NT2/D1 (cell line): ENCODE measurements around the gene AFF1.
A peak's percentile ranks its signal among the peaks of the same experiment; 100 is the strongest.

ENCODE experiments used
- DNase-seq: peaks from one replicate; pipeline ENCODE4 v3.0.0-alpha.2; 2011; ENCODE audit warnings: low read depth, low spot score
- H3K27me3 ChIP-seq: 2 replicates; pipeline ENCODE4 v1.6.0; 2011; ENCODE audit warnings: mild to moderate bottlenecking; ENCODE audit not compliant: insufficient read length, insufficient read depth
- H3K36me3 ChIP-seq: 2 replicates; pipeline ENCODE4 v1.6.1; 2011; ENCODE audit warnings: mild to moderate bottlenecking, low read length, mixed read lengths; ENCODE audit not compliant: insufficient read depth, insufficient read length
- H3K4me1 ChIP-seq: 2 replicates; pipeline ENCODE4 v1.5.1; 2011; ENCODE audit not compliant: insufficient read depth, insufficient read length
- H3K4me3 ChIP-seq: 2 replicates; pipeline ENCODE4 v1.5.1; 2011; ENCODE audit warnings: low read depth; ENCODE audit not compliant: insufficient read length
- H3K9ac ChIP-seq: 2 replicates; pipeline ENCODE4 v1.6.0; 2011; ENCODE audit warnings: low read depth; ENCODE audit not compliant: insufficient read length
- H3K9me3 ChIP-seq: 2 replicates; pipeline ENCODE4 v1.5.1; 2011; ENCODE audit warnings: mild to moderate bottlenecking, low read length; ENCODE audit not compliant: insufficient read depth
- SUZ12 ChIP-seq: IDR thresholded peaks from 2 replicates; pipeline ENCODE4 v1.6.1; 2011; ENCODE audit not compliant: insufficient read length, insufficient read depth; ENCODE audit errors: extremely low read depth
- YY1 ChIP-seq: IDR thresholded peaks from 2 replicates; pipeline ENCODE4 v1.6.1; 2011; ENCODE audit not compliant: insufficient read length, insufficient read depth
- ZNF274 ChIP-seq: IDR thresholded peaks from 2 replicates; pipeline ENCODE4 v1.6.1; 2011; ENCODE audit warnings: mild to moderate bottlenecking, low read depth, low read length

AFF1 gene

GRCh38 chr4:86960557-86960961 lies 25.7 kb downstream of the AFF1 start:
- no peaks in the 10 kb centered on the region for H3K27me3 ChIP-seq
- no peak for DNase-seq
- TF ChIP-seq SUZ12, result no peak
- no peak for TF ChIP-seq ZNF274
- no peak for TF ChIP-seq YY1
- H3K9me3 ChIP-seq, result no peaks in the 10 kb centered on the region
- H3K9ac ChIP-seq, result peak overlapping the region; percentile 73
- H3K4me3 ChIP-seq, result no peak overlapping the region
- H3K4me1 ChIP-seq, result no peaks in the 10 kb centered on the region
- H3K36me3 ChIP-seq, result peaks cover 3% of the 10 kb centered on the region

- Histone ChIP-seq H3K4me1 (no peaks in the 10 kb centered on the region), H3K36me3 (peaks cover 3% of the 10 kb centered on the region), H3K9me3 (no peaks in the 10 kb centered on the region), H3K27me3 (no peaks in the 10 kb centered on the region), H3K4me3 (no peak overlapping the region), H3K9ac (peak overlapping the region; percentile 73)
- no peak for TF ChIP-seq YY1
- TF ChIP-seq ZNF274, result no peak
- TF ChIP-seq SUZ12, result no peak
- DNase-seq, result no peak
Measured at GRCh38 chr4:86961116-86961515, 26.3 kb downstream of the AFF1 start.

- H3K36me3 ChIP-seq, result peaks cover 3% of the 10 kb centered on the region
- H3K9ac ChIP-seq, result peak overlapping the region; percentile 47
- no peaks in the 10 kb centered on the region for H3K27me3 ChIP-seq
- no peaks in the 10 kb centered on the region for H3K4me1 ChIP-seq
- TF ChIP-seq SUZ12, result no peak
- no peak for TF ChIP-seq ZNF274
- TF ChIP-seq YY1, result no peak
- H3K9me3 ChIP-seq, result no peaks in the 10 kb centered on the region
- no peak overlapping the region for H3K4me3 ChIP-seq
- DNase-seq, result no peak
Measured at GRCh38 chr4:86961605-86962295, 26.9 kb downstream of the AFF1 start.

- Histone ChIP-seq H3K4me3 (no peak overlapping the region), H3K36me3 (peaks cover 8% of the 10 kb centered on the region), H3K4me1 (no peaks in the 10 kb centered on the region), H3K9ac (no peak overlapping the region), H3K9me3 (no peaks in the 10 kb centered on the region), H3K27me3 (no peaks in the 10 kb centered on the region)
- no peak for DNase-seq
- no peak for TF ChIP-seq YY1
Measured at GRCh38 chr4:86963697-86964096, 28.9 kb downstream of the AFF1 start.

GRCh38 chr4:86965019-86965976 lies 30.5 kb downstream of the AFF1 start:
- no peaks in the 10 kb centered on the region for H3K9me3 ChIP-seq
- no peak overlapping the region for H3K4me3 ChIP-seq
- no peak overlapping the region for H3K9ac ChIP-seq
- no peaks in the 10 kb centered on the region for H3K27me3 ChIP-seq
- H3K4me1 ChIP-seq, result no peaks in the 10 kb centered on the region
- no peak for DNase-seq
- H3K36me3 ChIP-seq, result peaks cover 11% of the 10 kb centered on the region
- TF ChIP-seq SUZ12 (no peak), YY1 (no peak), ZNF274 (no peak)

- Histone ChIP-seq H3K4me3 (no peak overlapping the region), H3K36me3 (peaks cover 7% of the 10 kb centered on the region), H3K27me3 (no peaks in the 10 kb centered on the region), H3K9me3 (no peaks in the 10 kb centered on the region), H3K9ac (no peak overlapping the region), H3K4me1 (no peaks in the 10 kb centered on the region)
- TF ChIP-seq SUZ12, result no peak
- TF ChIP-seq ZNF274, result no peak
- DNase-seq, result no peak
Measured at GRCh38 chr4:86967073-86967472, 32.3 kb downstream of the AFF1 start.

GRCh38 chr4:86967798-86968197 lies 33.0 kb downstream of the AFF1 start:
- no peaks in the 10 kb centered on the region for H3K4me1 ChIP-seq
- no peaks in the 10 kb centered on the region for H3K9me3 ChIP-seq
- no peak for TF ChIP-seq YY1
- no peak for TF ChIP-seq ZNF274
- TF ChIP-seq SUZ12, result no peak
- H3K27me3 ChIP-seq, result no peaks in the 10 kb centered on the region
- no peak overlapping the region for H3K4me3 ChIP-seq
- H3K36me3 ChIP-seq, result peaks cover 7% of the 10 kb centered on the region
- DNase-seq, result no peak
- H3K9ac ChIP-seq, result no peak overlapping the region
